ENCODE results near the gene YY1.

The YY1 gene

DNA sequence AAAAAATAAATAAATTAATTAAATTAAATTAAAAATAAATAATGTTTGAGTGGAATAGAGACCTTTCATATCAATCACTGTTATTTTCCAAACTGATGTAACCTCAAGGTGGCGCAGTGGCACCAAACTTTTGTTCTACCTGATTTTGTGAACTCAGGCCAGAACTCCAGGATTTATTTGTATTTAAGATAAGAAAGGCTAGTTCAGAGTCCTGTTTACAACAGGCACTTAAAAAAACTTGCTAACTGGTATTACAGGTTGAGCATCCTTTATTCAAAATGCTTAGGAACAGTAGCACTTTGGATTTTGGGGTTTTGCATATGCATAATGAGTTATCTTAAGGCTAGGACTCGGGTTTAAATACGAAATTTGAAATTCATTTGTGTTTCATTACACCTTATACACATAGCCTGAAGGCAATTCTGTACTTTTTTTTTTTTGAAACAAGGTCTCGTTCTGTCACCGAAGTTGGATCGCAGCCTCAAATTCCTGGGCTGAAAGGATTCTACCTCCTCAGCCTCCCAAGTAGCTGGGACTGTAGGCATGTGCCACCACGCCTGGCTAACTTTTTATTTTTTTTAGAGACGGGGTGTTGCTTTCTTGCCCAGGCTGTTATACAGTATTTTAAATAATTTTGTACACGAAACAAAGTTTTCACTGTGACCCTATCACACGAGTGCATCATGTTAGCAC is 32.4 kb downstream of the YY1 start:
- Histone ChIP-seq H3K9ac (ENCODE audit: low read depth, low read length, poor library complexity, severe bottlenecking) (no peak overlapping the region), H3F3A (ENCODE audit: low read depth) (peaks cover 3% of the 10 kb centered on the region; the same call in 1 of the 2 replicates), H3K27me3 (ENCODE audit: insufficient read depth, low read length, poor library complexity, severe bottlenecking) (no peaks in the 10 kb centered on the region), H4K20me1 (ENCODE audit: insufficient read depth, low read length, poor library complexity, severe bottlenecking) (peaks cover 92% of the 10 kb centered on the region), H3K9me3 (ENCODE audit: insufficient read depth, low read depth, low read length) (no peaks in the 10 kb centered on the region), H3K36me3 (ENCODE audit: insufficient read depth, low read length) (peaks cover 78% of the 10 kb centered on the region), H3K79me2 (ENCODE audit: insufficient read depth, low read length) (peaks cover 98% of the 10 kb centered on the region), H3K4me3 (ENCODE audit: low read length, poor library complexity, severe bottlenecking) (no peak overlapping the region), H2AFZ (ENCODE audit: low read length) (no peak overlapping the region), H3K4me1 (ENCODE audit: insufficient read depth, low read length, poor library complexity, severe bottlenecking) (no peaks in the 10 kb centered on the region), H3K9me2 (replicated peaks; ENCODE audit: low read depth, low read length) (no peaks in the 10 kb centered on the region), H3K4me2 (ENCODE audit: low read depth, low read length, poor library complexity, severe bottlenecking) (no peak overlapping the region)
- TF ChIP-seq EZH2phosphoT487 (IDR thresholded peaks at IDR 0.05; ENCODE audit: borderline replicate concordance): no peak
- TF ChIP-seq, protein P1, sequence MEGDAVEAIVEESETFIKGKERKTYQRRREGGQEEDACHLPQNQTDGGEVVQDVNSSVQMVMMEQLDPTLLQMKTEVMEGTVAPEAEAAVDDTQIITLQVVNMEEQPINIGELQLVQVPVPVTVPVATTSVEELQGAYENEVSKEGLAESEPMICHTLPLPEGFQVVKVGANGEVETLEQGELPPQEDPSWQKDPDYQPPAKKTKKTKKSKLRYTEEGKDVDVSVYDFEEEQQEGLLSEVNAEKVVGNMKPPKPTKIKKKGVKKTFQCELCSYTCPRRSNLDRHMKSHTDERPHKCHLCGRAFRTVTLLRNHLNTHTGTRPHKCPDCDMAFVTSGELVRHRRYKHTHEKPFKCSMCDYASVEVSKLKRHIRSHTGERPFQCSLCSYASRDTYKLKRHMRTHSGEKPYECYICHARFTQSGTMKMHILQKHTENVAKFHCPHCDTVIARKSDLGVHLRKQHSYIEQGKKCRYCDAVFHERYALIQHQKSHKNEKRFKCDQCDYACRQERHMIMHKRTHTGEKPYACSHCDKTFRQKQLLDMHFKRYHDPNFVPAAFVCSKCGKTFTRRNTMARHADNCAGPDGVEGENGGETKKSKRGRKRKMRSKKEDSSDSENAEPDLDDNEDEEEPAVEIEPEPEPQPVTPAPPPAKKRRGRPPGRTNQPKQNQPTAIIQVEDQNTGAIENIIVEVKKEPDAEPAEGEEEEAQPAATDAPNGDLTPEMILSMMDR (conservative IDR thresholded peaks at IDR 0.05; ENCODE audit: low read length): peak; percentile 55

DNA sequence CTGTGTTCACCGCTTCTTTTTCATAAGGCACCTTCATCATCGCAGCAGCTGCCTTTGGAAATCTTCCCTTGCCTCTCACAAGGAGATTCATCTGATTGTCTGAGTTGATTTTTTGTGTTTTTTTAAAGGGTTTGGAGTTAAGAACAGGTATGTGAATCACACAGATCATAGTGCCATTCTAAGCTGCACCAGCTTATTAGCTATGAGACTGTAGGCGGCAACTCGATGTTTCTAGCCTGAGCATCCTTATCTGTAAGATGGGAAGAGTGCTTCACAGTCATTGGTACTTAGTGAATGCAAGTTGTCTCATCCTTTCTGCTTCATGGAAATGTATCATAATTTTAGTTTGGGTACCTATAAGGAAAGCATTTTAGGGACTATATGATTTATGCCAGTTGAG is 35.3 kb downstream of the YY1 start:
- no peak for TF ChIP-seq EZH2phosphoT487 (IDR thresholded peaks at IDR 0.05; ENCODE audit: borderline replicate concordance)
- TF ChIP-seq, protein P1 (conservative IDR thresholded peaks at IDR 0.05; ENCODE audit: low read length): no peak
- Histone ChIP-seq H3K9me2 (replicated peaks; ENCODE audit: low read depth, low read length) (no peaks in the 10 kb centered on the region), H3K4me2 (ENCODE audit: low read depth, low read length, poor library complexity, severe bottlenecking) (no peak overlapping the region), H3F3A (ENCODE audit: low read depth) (peaks cover 3% of the 10 kb centered on the region; the same call in 1 of the 2 replicates), H3K36me3 (ENCODE audit: insufficient read depth, low read length) (peaks cover 77% of the 10 kb centered on the region), H3K9me3 (ENCODE audit: insufficient read depth, low read depth, low read length) (no peaks in the 10 kb centered on the region), H3K9ac (ENCODE audit: low read depth, low read length, poor library complexity, severe bottlenecking) (no peak overlapping the region), H2AFZ (ENCODE audit: low read length) (no peak overlapping the region), H3K79me2 (ENCODE audit: insufficient read depth, low read length) (peaks cover 98% of the 10 kb centered on the region), H3K4me3 (ENCODE audit: low read length, poor library complexity, severe bottlenecking) (no peak overlapping the region), H3K27me3 (ENCODE audit: insufficient read depth, low read length, poor library complexity, severe bottlenecking) (no peaks in the 10 kb centered on the region), H3K4me1 (ENCODE audit: insufficient read depth, low read length, poor library complexity, severe bottlenecking) (peaks cover 13% of the 10 kb centered on the region), H4K20me1 (ENCODE audit: insufficient read depth, low read length, poor library complexity, severe bottlenecking) (peaks cover 93% of the 10 kb centered on the region)

DNA sequence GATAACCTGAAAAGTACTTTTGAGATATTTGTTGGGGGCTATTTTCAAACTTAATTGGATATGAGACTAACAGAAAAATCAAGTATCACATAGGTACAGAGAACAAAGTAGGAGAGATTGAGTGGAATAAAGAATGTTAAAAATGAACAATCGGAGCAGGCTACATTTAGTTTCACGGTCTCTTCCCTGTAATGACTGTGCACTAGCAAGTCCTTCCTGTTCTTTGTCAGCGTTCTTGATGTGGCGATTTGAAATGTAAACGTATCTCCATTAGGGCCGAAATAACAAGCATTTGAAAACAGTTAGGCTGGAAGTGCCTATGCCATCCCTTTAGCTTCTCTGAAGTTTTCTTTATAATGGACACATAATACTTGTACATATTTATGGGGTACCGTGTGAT is 36.3 kb downstream of the YY1 start:
- peaks cover 97% of the 10 kb centered on the region for H4K20me1 ChIP-seq (ENCODE audit: insufficient read depth, low read length, poor library complexity, severe bottlenecking)
- peaks cover 13% of the 10 kb centered on the region for H3K4me1 ChIP-seq (ENCODE audit: insufficient read depth, low read length, poor library complexity, severe bottlenecking)
- H3K36me3 ChIP-seq (ENCODE audit: insufficient read depth, low read length): peaks cover 83% of the 10 kb centered on the region
- H3K27me3 ChIP-seq (ENCODE audit: insufficient read depth, low read length, poor library complexity, severe bottlenecking): no peaks in the 10 kb centered on the region
- H3F3A ChIP-seq (ENCODE audit: low read depth): peaks cover 3% of the 10 kb centered on the region; the same call in 1 of the 2 replicates
- H2AFZ ChIP-seq (ENCODE audit: low read length): no peak overlapping the region
- H3K4me2 ChIP-seq (ENCODE audit: low read depth, low read length, poor library complexity, severe bottlenecking): no peak overlapping the region
- no peaks in the 10 kb centered on the region for H3K9me2 ChIP-seq (replicated peaks; ENCODE audit: low read depth, low read length)
- TF ChIP-seq EZH2phosphoT487 (IDR thresholded peaks at IDR 0.05; ENCODE audit: borderline replicate concordance): no peak
- TF ChIP-seq, protein P1 (conservative IDR thresholded peaks at IDR 0.05; ENCODE audit: low read length): no peak
- no peaks in the 10 kb centered on the region for H3K9me3 ChIP-seq (ENCODE audit: insufficient read depth, low read depth, low read length)
- peaks cover 99% of the 10 kb centered on the region for H3K79me2 ChIP-seq (ENCODE audit: insufficient read depth, low read length)
- no peak overlapping the region for H3K9ac ChIP-seq (ENCODE audit: low read depth, low read length, poor library complexity, severe bottlenecking)
- H3K4me3 ChIP-seq (ENCODE audit: low read length, poor library complexity, severe bottlenecking): no peak overlapping the region

Measured in Loucy (cell line).